ENCODE data around the gene ZNF710. TPM values are rescaled to one million over a fixed set of nuclear protein-coding genes. Genes with fewer than 3 reads are reported as not detected.

ZNF710 gene
- total and polyA plus RNA-seq, 2 of the 8 experiments (the other 6 are each of a cell fraction or from before 2014, with no cell fraction given): 10.5 to 24.0 TPM

DNA sequence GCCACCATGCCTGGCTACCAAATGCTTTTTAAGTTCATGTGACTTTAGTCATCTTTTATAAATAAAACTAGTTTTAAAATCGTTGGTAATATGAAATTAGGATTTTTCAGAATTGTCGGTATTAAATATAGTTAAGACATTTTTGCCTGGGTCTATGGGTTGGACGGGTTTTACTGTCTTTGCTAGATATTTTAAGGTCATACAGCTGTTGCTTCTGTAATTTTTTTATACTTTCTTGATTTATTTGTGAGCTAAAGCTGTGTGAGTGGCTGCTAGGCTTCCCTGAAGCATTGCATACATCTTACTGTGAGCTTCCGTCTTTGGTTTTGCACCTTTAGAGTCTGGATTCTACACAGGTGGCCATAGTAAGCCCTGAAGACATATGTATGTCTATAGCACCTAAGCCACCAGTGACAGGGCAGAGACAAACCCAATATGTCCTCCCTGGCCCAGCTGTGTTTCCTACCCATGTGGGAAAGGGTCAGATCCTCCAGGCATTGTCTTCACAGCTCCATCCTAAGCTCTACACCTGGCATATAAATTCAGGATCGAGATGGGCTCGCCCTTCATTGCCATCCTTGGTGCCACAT is 16.6 kb upstream of the ZNF710 start (continued):
- TF ChIP-seq BCL11A (IDR thresholded peaks at IDR 0.05; ENCODE audit: low read depth in 2 of 2, low read length in 2 of 2) (no peak), EP300 (IDR thresholded peaks at IDR 0.05; ENCODE audit: borderline replicate concordance in 1 of 2, low read depth in 2 of 2, low read length in 2 of 2) (no peak), NRF1 (IDR thresholded peaks at IDR 0.05; ENCODE audit: low read depth, low read length) (no peak), CTBP2 (IDR thresholded peaks at IDR 0.05; ENCODE audit: borderline replicate concordance, insufficient read depth, insufficient read length, low read length) (no peak), KDM1A (IDR thresholded peaks at IDR 0.05; ENCODE audit: borderline replicate concordance, low read length) (no peak)

Data from H1 (cell line).